HFFc6 (cell line): ENCODE measurements around the gene NFATC4. TPM values are rescaled to one million over a fixed set of nuclear protein-coding genes. Genes with fewer than 3 reads are reported as not detected.

Source experiments
- DNase-seq: peaks from one replicate; pipeline ENCODE4 v3.0.0-alpha.2; 2018
- H3K27ac Mint-ChIP-seq: 2 replicates; pipeline ENCODE4 v1.8.0; 2020; ENCODE audit warnings: mild to moderate bottlenecking, mixed read lengths
- H3K27me3 Mint-ChIP-seq: 2 replicates; pipeline ENCODE4 v1.8.0; 2021; ENCODE audit warnings: mild to moderate bottlenecking, moderate library complexity, mixed read lengths; ENCODE audit not compliant: insufficient read depth
- H3K36me3 Mint-ChIP-seq: 2 replicates; pipeline ENCODE4 v1.8.0; 2021; ENCODE audit warnings: low read depth, mixed read lengths
- H3K4me1 Mint-ChIP-seq: 2 replicates; pipeline ENCODE4 v1.8.0; 2020; ENCODE audit warnings: low read depth, mixed read lengths
- H3K4me3 Mint-ChIP-seq: 2 replicates; pipeline ENCODE4 v1.8.0; 2020; ENCODE audit warnings: mild to moderate bottlenecking, moderate library complexity, mixed read lengths
- H3K9me3 Mint-ChIP-seq: 2 replicates; pipeline ENCODE4 v1.8.0; 2020; ENCODE audit warnings: mild to moderate bottlenecking, mixed read lengths
- CTCF ChIP-seq: fragments of 200-600 bp; sonication (generic); IDR thresholded peaks from 2 replicates; pipeline ENCODE4 v1.5.0; 2021; ENCODE audit warnings: antibody characterized with exemption, mild to moderate bottlenecking
- total RNA-seq, 6 experiments: library from RNA; stranded (reverse); fragmentation: NEBNext Ultra II Directional; extraction: Animal tissue kit (Norgen Biotek cat#: 25700); gene quantifications; 2 replicates in 1 of 6; 3 replicates in 5 of 6; pipeline ENCODE4 v1.2.3, GENCODE V29; 2021

The NFATC4 gene
- total RNA-seq, 6 experiments from 2014 or later: 73.4 to 81.9 (median 77.2) TPM

- DNase-seq: no peak
- no peak for TF ChIP-seq CTCF
- Mint-ChIP-seq H3K9me3 (no peaks in the 10 kb centered on the region), H3K36me3 (no peaks in the 10 kb centered on the region), H3K27ac (no peak overlapping the region), H3K4me3 (no peak overlapping the region), H3K27me3 (peaks cover 10% of the 10 kb centered on the region), H3K4me1 (peaks cover 22% of the 10 kb centered on the region)
Measured at GRCh38 chr14:24404814-24405213, 36.8 kb downstream of the NFATC4 start.

DNA sequence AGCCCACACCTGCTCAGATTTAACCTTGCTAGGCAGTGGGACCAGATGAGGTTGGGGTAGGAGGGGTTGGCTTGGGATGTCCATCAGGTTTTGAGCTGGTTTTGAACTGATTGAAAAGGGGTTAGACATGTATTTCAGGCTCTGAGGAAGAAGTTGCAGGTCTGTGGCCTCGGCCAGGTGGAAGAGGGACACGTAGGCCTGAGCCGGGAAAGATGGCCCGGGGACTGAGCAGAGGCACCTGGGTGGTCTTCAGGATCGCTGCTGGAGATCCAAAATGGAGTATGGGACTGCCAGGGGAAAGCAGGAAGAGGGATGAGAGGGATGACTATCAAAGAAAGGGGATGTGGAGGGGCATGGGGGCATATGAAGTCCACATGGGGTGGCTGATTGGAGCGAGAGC, 38.4 kb downstream of the NFATC4 start:
- TF ChIP-seq CTCF: no peak
- no peak overlapping the region for H3K27ac Mint-ChIP-seq
- H3K27me3 Mint-ChIP-seq: peaks cover 12% of the 10 kb centered on the region
- H3K4me1 Mint-ChIP-seq: peaks cover 22% of the 10 kb centered on the region
- H3K36me3 Mint-ChIP-seq: no peaks in the 10 kb centered on the region
- no peak for DNase-seq
- no peak overlapping the region for H3K4me3 Mint-ChIP-seq
- H3K9me3 Mint-ChIP-seq: no peaks in the 10 kb centered on the region

DNA sequence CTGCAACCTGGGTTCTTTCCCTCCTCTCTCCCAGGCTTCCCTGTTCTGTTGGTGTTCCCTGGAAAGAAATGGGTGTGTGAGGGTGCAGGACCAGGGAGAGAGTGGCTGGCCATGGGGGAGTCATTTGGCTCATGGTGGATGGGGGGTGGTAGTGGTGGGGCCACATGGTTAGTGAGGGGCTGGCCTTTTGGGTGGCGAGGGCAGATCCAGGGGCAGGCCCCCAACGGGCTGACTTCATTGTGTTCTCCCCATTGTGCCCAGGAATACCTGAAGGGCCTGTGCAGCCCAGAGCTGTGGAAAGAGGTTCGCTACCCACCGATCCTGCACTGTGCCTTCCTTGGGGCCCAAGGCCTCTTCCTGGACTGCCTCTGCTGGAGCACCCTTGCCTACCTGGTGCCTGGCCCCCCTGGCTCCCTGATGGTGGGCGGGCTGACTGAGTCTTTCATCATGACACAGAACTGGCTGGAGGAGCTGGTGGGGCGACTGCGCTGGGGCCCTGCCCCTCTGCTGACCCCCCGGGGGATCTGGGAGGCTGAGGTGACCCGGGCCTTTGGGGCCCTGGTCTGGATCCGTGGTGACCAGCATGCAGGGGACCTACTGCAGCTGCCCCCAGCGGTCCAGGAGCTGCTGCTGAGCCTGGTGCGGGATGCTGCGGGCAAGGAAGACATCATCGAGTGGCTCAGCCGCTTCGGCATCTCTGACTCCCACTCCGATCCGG, 39.8 kb downstream of the NFATC4 start:
- H3K27ac Mint-ChIP-seq: no peak overlapping the region
- no peaks in the 10 kb centered on the region for H3K9me3 Mint-ChIP-seq
- H3K4me1 Mint-ChIP-seq: peaks cover 20% of the 10 kb centered on the region
- TF ChIP-seq CTCF: no peak
- no peak overlapping the region for H3K4me3 Mint-ChIP-seq
- H3K27me3 Mint-ChIP-seq: peaks cover 12% of the 10 kb centered on the region
- H3K36me3 Mint-ChIP-seq: no peaks in the 10 kb centered on the region
- no peak for DNase-seq

GRCh38 chr14:24408764-24409163, 40.8 kb downstream of the NFATC4 start:
- DNase-seq: no peak
- Mint-ChIP-seq H3K27me3 (peaks cover 12% of the 10 kb centered on the region), H3K27ac (no peak overlapping the region), H3K4me1 (peaks cover 10% of the 10 kb centered on the region), H3K4me3 (no peak overlapping the region), H3K9me3 (no peaks in the 10 kb centered on the region), H3K36me3 (no peaks in the 10 kb centered on the region)
- no peak for TF ChIP-seq CTCF

DNA sequence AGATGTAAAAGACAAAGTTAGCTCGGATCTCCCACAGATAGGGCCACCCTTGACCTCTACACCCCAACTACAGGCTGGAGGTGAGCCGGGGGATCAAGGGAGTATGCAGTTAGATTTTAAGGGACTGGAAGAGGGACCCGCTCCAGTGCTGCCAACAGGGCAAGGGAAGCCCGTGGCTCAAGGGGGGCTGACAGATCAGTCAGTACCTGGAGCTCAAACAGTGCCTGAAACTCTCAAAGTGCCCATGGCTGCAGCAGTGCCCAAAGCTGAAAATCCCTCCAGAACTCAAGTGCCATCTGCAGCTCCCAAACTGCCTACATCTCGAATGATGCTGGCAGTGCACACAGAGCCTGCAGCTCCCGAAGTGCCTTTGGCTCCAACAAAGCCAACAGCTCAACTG, 41.2 kb downstream of the NFATC4 start:
- no peak for DNase-seq
- H3K4me3 Mint-ChIP-seq: no peak overlapping the region
- peaks cover 12% of the 10 kb centered on the region for H3K27me3 Mint-ChIP-seq
- no peak overlapping the region for H3K27ac Mint-ChIP-seq
- no peaks in the 10 kb centered on the region for H3K9me3 Mint-ChIP-seq
- H3K36me3 Mint-ChIP-seq: no peaks in the 10 kb centered on the region
- no peak for TF ChIP-seq CTCF
- peaks cover 6% of the 10 kb centered on the region for H3K4me1 Mint-ChIP-seq

DNA sequence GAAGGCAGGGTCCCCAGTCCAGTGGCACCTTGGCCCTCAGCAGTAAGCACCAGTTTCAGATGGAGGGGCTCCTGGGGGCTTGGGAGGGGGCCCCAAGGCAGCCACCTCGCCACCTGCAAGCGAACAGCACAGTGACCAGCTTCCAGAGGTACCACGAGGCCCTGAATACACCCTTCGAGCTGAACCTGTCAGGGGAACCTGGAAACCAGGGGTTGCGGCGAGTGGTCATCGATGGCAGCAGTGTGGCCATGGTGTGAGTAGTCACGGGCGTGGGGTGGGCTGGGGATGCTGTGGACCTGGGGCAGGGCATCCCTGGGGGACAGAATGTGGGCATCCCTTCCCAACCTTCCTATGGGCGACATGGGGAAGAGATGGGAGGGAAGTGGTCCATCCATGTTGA, 42.0 kb downstream of the NFATC4 start:
- H3K4me3 Mint-ChIP-seq: no peak overlapping the region
- no peak for DNase-seq
- no peak for TF ChIP-seq CTCF
- peaks cover 12% of the 10 kb centered on the region for H3K27me3 Mint-ChIP-seq
- no peak overlapping the region for H3K27ac Mint-ChIP-seq
- no peaks in the 10 kb centered on the region for H3K4me1 Mint-ChIP-seq
- H3K36me3 Mint-ChIP-seq: no peaks in the 10 kb centered on the region
- no peaks in the 10 kb centered on the region for H3K9me3 Mint-ChIP-seq
